ENCODE results near the gene CCDC154. TPM values are rescaled to one million over a fixed set of nuclear protein-coding genes. Genes with fewer than 3 reads are reported as not detected.

CCDC154 gene
- total and polyA plus RNA-seq, 2 experiments from 2014 or later = 0.18 TPM; not detected in 1

DNA sequence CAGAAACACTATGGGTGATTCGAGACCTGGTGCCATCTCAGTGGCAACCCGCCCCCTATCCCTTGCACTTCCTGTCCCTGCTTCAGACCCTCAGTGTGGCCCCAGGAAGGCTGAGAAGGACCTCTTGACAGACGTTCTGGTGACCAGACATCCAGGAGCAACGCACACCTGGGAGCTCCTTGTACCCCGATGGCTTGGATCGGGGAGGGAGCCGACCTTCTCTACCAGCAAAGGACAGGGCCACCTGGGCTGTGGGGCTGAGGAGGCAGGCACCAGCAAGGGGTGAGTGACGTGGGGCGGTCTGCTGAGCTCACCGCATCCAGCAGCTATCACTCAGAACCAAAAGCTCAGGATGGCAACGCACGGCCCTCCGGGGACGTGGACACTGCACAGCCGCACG is 57.0 kb downstream of the CCDC154 start:
- H3K4me3 ChIP-seq = no peak overlapping the region
- in situ Hi-C loops (cut with MboI) = no loop called here

DNA sequence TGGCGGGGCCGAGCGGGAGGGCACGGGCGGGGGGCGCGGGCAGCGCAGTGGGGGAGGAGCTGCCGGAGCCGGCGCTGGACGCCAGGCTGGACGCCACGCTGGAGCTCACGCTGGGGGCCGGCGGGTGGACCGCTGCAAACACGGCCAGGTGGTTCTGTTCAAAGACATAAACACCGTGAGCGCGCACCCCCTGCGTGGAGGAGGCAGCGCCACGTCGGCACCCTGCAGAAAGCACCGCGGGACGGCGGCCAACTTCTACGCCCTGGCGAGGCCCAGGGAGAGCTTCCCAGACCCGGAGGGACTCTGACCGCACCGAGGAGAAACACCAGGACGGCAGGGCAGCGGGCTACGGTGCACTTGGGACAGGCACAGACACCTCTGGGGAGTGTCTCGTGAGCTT is 59.1 kb downstream of the CCDC154 start:
- Histone ChIP-seq H3K4me2 (ENCODE audit: unreplicated experiment) (no peak overlapping the region), H2AFZ (no peak overlapping the region), H3K9ac (no peak overlapping the region), H3K36me3 (ENCODE audit: low read depth) (no peaks in the 10 kb centered on the region), H3F3A (ENCODE audit: insufficient read depth) (peaks cover 9% of the 10 kb centered on the region; the same call in 1 of the 2 replicates), H3K4me1 (ENCODE audit: insufficient read depth) (no peaks in the 10 kb centered on the region), H3K9me3 (ENCODE audit: low read depth) (no peaks in the 10 kb centered on the region), H3K79me2 (ENCODE audit: insufficient read depth) (no peaks in the 10 kb centered on the region), H3K27ac (no peak overlapping the region), H4K20me1 (ENCODE audit: insufficient read depth) (no peaks in the 10 kb centered on the region), H3K4me3 (no peak overlapping the region), H3K9me2 (ENCODE audit: insufficient read depth) (no peaks in the 10 kb centered on the region), H3K27me3 (replicated peaks; ENCODE audit: insufficient read depth) (no peaks in the 10 kb centered on the region)
- TF ChIP-seq EZH2 (IDR thresholded peaks at IDR 0.05; ENCODE audit: insufficient read depth, poor library complexity, severe bottlenecking) (no peak), EZH2phosphoT487 (IDR thresholded peaks at IDR 0.05; ENCODE audit: insufficient read depth, low read depth) (no peak)
- WGBS, 2 experiments (ENCODE audit: low coverage in 1 of 2, low lambda C conversion rate in 2 of 2, missing lambda C conversion rate in 2 of 2) = 94 to 95% methylated on average over 20 to 39 of the region's 39 CpGs
- DNase-seq = no peak
- in situ Hi-C loops (cut with MboI) = no loop called here

More for the DNA sequence above, 57.0 kb downstream of the CCDC154 start:
- Histone ChIP-seq H3K9me3 (ENCODE audit: low read depth) (no peaks in the 10 kb centered on the region), H3K27ac (no peak overlapping the region), H3K9me2 (ENCODE audit: insufficient read depth) (no peaks in the 10 kb centered on the region), H3K9ac (no peak overlapping the region), H3F3A (ENCODE audit: insufficient read depth) (no peaks in the 10 kb centered on the region), H3K27me3 (replicated peaks; ENCODE audit: insufficient read depth) (no peaks in the 10 kb centered on the region), H4K20me1 (ENCODE audit: insufficient read depth) (no peaks in the 10 kb centered on the region), H3K4me1 (ENCODE audit: insufficient read depth) (no peaks in the 10 kb centered on the region), H3K4me2 (ENCODE audit: unreplicated experiment) (no peak overlapping the region), H3K36me3 (ENCODE audit: low read depth) (no peaks in the 10 kb centered on the region), H3K79me2 (ENCODE audit: insufficient read depth) (no peaks in the 10 kb centered on the region), H2AFZ (no peak overlapping the region)
- TF ChIP-seq EZH2phosphoT487 (IDR thresholded peaks at IDR 0.05; ENCODE audit: insufficient read depth, low read depth) = no peak
- no peak for TF ChIP-seq EZH2 (IDR thresholded peaks at IDR 0.05; ENCODE audit: insufficient read depth, poor library complexity, severe bottlenecking)
- 83 to 91% methylated on average over 9 to 16 of the region's 16 CpGs for WGBS, 2 experiments (ENCODE audit: low coverage in 1 of 2, low lambda C conversion rate in 2 of 2, missing lambda C conversion rate in 2 of 2)
- no peak for DNase-seq

Other genes starting within 250 kb of the CCDC154 start
- not detected in 2 replicates for gene TPSG1, start 219.3 kb downstream of the CCDC154 start, total RNA-seq (2014; rRNA removed; shearing (Covaris generic))
- not detected in 2 replicates for gene TPSG1, start 219.3 kb downstream of the CCDC154 start, polyA plus RNA-seq (2016; fragmentation: Nextera tagmentation; extraction: Ambion mirVana)
- not detected in 2 replicates for gene TPSB2, start 214.4 kb downstream of the CCDC154 start, total RNA-seq (2014; rRNA removed; shearing (Covaris generic))
- not detected in 2 replicates for gene TPSB2, start 214.4 kb downstream of the CCDC154 start, polyA plus RNA-seq (2016; fragmentation: Nextera tagmentation; extraction: Ambion mirVana)
- not detected in 2 replicates for gene TPSAB1, start 203.9 kb downstream of the CCDC154 start, total RNA-seq (2014; rRNA removed; shearing (Covaris generic))
- gene TPSAB1, start 203.9 kb downstream of the CCDC154 start, polyA plus RNA-seq (2016; fragmentation: Nextera tagmentation; extraction: Ambion mirVana) = not detected in 2 replicates
- not detected in 2 replicates for gene TPSD1, start 188.5 kb downstream of the CCDC154 start, total RNA-seq (2014; rRNA removed; shearing (Covaris generic))
- gene TPSD1, start 188.5 kb downstream of the CCDC154 start, polyA plus RNA-seq (2016; fragmentation: Nextera tagmentation; extraction: Ambion mirVana) = not detected in 2 replicates
- gene UBE2I, start 134.9 kb downstream of the CCDC154 start, total RNA-seq (2014; rRNA removed; shearing (Covaris generic)) = 46.5 and 77.7 TPM in 2 replicates
- gene UBE2I, start 134.9 kb downstream of the CCDC154 start, polyA plus RNA-seq (2016; fragmentation: Nextera tagmentation; extraction: Ambion mirVana) = 133 and 134 TPM in 2 replicates
- 0.13 and 0.86 TPM in 2 replicates for gene BAIAP3, start 110.9 kb downstream of the CCDC154 start, total RNA-seq (2014; rRNA removed; shearing (Covaris generic))
- 0.23 and 0.24 TPM in 2 replicates for gene BAIAP3, start 110.9 kb downstream of the CCDC154 start, polyA plus RNA-seq (2016; fragmentation: Nextera tagmentation; extraction: Ambion mirVana)
- gene TSR3, start 92.7 kb downstream of the CCDC154 start, total RNA-seq (2014; rRNA removed; shearing (Covaris generic)) = 88.0 and 110 TPM in 2 replicates
- 105 and 106 TPM in 2 replicates for gene TSR3, start 92.7 kb downstream of the CCDC154 start, polyA plus RNA-seq (2016; fragmentation: Nextera tagmentation; extraction: Ambion mirVana)
- 52.4 and 85.8 TPM in 2 replicates for gene GNPTG, start 92.6 kb downstream of the CCDC154 start, total RNA-seq (2014; rRNA removed; shearing (Covaris generic))
- 99.9 and 109 TPM in 2 replicates for gene GNPTG, start 92.6 kb downstream of the CCDC154 start, polyA plus RNA-seq (2016; fragmentation: Nextera tagmentation; extraction: Ambion mirVana)
- gene UNKL, start 29.9 kb downstream of the CCDC154 start, total RNA-seq (2014; rRNA removed; shearing (Covaris generic)) = 13.0 and 15.3 TPM in 2 replicates
- gene UNKL, start 29.9 kb downstream of the CCDC154 start, polyA plus RNA-seq (2016; fragmentation: Nextera tagmentation; extraction: Ambion mirVana) = 6.1 and 8.2 TPM in 2 replicates
- gene UQCC4, start 23.8 kb downstream of the CCDC154 start, total RNA-seq (2014; rRNA removed; shearing (Covaris generic)) = 11.3 and 19.5 TPM in 2 replicates
- gene UQCC4, start 23.8 kb downstream of the CCDC154 start, polyA plus RNA-seq (2016; fragmentation: Nextera tagmentation; extraction: Ambion mirVana) = 26.0 and 27.1 TPM in 2 replicates
- not detected in 2 replicates for gene PERCC1, start 13.5 kb downstream of the CCDC154 start, total RNA-seq (2014; rRNA removed; shearing (Covaris generic))
- not detected in 2 replicates for gene PERCC1, start 13.5 kb downstream of the CCDC154 start, polyA plus RNA-seq (2016; fragmentation: Nextera tagmentation; extraction: Ambion mirVana)
- 37.3 and 39.3 TPM in 2 replicates for gene CLCN7, start 30.5 kb upstream of the CCDC154 start, total RNA-seq (2014; rRNA removed; shearing (Covaris generic))
- gene CLCN7, start 30.5 kb upstream of the CCDC154 start, polyA plus RNA-seq (2016; fragmentation: Nextera tagmentation; extraction: Ambion mirVana) = 31.7 and 33.6 TPM in 2 replicates
- gene PTX4, start 44.4 kb upstream of the CCDC154 start, total RNA-seq (2014; rRNA removed; shearing (Covaris generic)) = not detected in 2 replicates
- 0.18 TPM in 1 of 2 replicates, not detected in the other for gene PTX4, start 44.4 kb upstream of the CCDC154 start, polyA plus RNA-seq (2016; fragmentation: Nextera tagmentation; extraction: Ambion mirVana)
- 24.7 and 29.3 TPM in 2 replicates for gene TELO2, start 48.8 kb upstream of the CCDC154 start, total RNA-seq (2014; rRNA removed; shearing (Covaris generic))
- 28.5 and 30.5 TPM in 2 replicates for gene TELO2, start 48.8 kb upstream of the CCDC154 start, polyA plus RNA-seq (2016; fragmentation: Nextera tagmentation; extraction: Ambion mirVana)
- gene TMEM204, start 89.1 kb upstream of the CCDC154 start, total RNA-seq (2014; rRNA removed; shearing (Covaris generic)) = 40.0 and 43.1 TPM in 2 replicates
- 26.0 and 28.6 TPM in 2 replicates for gene TMEM204, start 89.1 kb upstream of the CCDC154 start, polyA plus RNA-seq (2016; fragmentation: Nextera tagmentation; extraction: Ambion mirVana)
- 27.3 and 31.9 TPM in 2 replicates for gene IFT140, start 167.5 kb upstream of the CCDC154 start, total RNA-seq (2014; rRNA removed; shearing (Covaris generic))
- 13.4 and 14.5 TPM in 2 replicates for gene IFT140, start 167.5 kb upstream of the CCDC154 start, polyA plus RNA-seq (2016; fragmentation: Nextera tagmentation; extraction: Ambion mirVana)
- 6.3 TPM in 2 replicates for gene CRAMP1, start 167.8 kb upstream of the CCDC154 start, total RNA-seq (2014; rRNA removed; shearing (Covaris generic))
- 2.2 and 2.5 TPM in 2 replicates for gene CRAMP1, start 167.8 kb upstream of the CCDC154 start, polyA plus RNA-seq (2016; fragmentation: Nextera tagmentation; extraction: Ambion mirVana)
- 51.8 and 55.9 TPM in 2 replicates for gene JPT2, start 233.7 kb upstream of the CCDC154 start, total RNA-seq (2014; rRNA removed; shearing (Covaris generic))
- 6.5 and 8.0 TPM in 2 replicates for gene JPT2, start 233.7 kb upstream of the CCDC154 start, polyA plus RNA-seq (2016; fragmentation: Nextera tagmentation; extraction: Ambion mirVana)